Progenitor cell of endocrine pancreas (in vitro differentiated cells): ENCODE data around the gene NDUFC1. TPM values are rescaled to one million over a fixed set of nuclear protein-coding genes. Genes with fewer than 3 reads are reported as not detected.

Experiments
- DNase-seq: peaks from one replicate; pipeline ENCODE4 v3.0.0; 2021; ENCODE audit warnings: low spot score; ENCODE audit not compliant: unreplicated experiment
- H3K27ac Mint-ChIP-seq: 2 replicates; pipeline ENCODE4 v1.8.0; 2021; ENCODE audit warnings: mild to moderate bottlenecking, moderate library complexity, mixed read lengths
- H3K27me3 Mint-ChIP-seq: 2 replicates; pipeline ENCODE4 v1.8.0; 2021; ENCODE audit warnings: mixed read lengths
- H3K36me3 Mint-ChIP-seq: 2 replicates; pipeline ENCODE4 v1.8.0; 2022; ENCODE audit warnings: mixed read lengths; ENCODE audit not compliant: insufficient read depth
- H3K4me1 Mint-ChIP-seq: 2 replicates; pipeline ENCODE4 v1.8.0; 2021; ENCODE audit warnings: low read depth, mixed read lengths
- H3K4me3 Mint-ChIP-seq: 2 replicates; pipeline ENCODE4 v1.8.0; 2021; ENCODE audit warnings: low read depth, mild to moderate bottlenecking, moderate library complexity, mixed read lengths
- H3K9me3 Mint-ChIP-seq: 2 replicates; pipeline ENCODE4 v1.8.0; 2021; ENCODE audit warnings: low read depth, mixed read lengths
- total RNA-seq: library from RNA; stranded (reverse); gene quantifications from 2 replicates; pipeline ENCODE4 v1.2.1, GENCODE V29; 2021
- TF ChIP-seq, protein P1 (sequence below): fragments of 200-600 bp; sonication (generic); IDR thresholded peaks from one replicate; pipeline ENCODE4 v1.5.0; 2021; ENCODE audit warnings: antibody characterized with exemption, mild to moderate bottlenecking; ENCODE audit not compliant: unreplicated experiment

NDUFC1 gene
- total RNA-seq, 1 donor from 2014 or later: 52.0 TPM

DNA sequence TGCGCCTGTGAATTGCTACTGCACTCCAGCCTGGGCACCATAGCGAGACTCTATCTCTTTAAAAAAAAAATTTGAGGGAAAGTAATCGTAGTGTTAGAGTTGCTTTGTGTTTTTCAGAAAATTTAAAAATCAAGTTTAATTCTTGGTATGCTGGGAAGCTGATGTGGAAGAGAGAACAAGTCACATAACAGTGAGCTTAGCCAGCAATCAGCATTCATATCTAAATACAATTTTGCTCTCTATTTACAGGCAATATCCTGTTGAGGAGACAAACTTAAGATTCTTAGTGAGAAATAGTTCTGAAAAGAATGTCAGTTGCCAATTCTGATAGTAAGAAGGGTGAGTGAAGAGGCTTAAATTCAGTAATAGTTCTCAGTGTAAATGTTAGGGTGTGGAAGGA is 9.6 kb upstream of the NDUFC1 start:
- DNase-seq: no peak
- TF ChIP-seq, protein P1, sequence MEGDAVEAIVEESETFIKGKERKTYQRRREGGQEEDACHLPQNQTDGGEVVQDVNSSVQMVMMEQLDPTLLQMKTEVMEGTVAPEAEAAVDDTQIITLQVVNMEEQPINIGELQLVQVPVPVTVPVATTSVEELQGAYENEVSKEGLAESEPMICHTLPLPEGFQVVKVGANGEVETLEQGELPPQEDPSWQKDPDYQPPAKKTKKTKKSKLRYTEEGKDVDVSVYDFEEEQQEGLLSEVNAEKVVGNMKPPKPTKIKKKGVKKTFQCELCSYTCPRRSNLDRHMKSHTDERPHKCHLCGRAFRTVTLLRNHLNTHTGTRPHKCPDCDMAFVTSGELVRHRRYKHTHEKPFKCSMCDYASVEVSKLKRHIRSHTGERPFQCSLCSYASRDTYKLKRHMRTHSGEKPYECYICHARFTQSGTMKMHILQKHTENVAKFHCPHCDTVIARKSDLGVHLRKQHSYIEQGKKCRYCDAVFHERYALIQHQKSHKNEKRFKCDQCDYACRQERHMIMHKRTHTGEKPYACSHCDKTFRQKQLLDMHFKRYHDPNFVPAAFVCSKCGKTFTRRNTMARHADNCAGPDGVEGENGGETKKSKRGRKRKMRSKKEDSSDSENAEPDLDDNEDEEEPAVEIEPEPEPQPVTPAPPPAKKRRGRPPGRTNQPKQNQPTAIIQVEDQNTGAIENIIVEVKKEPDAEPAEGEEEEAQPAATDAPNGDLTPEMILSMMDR: no peak
- H3K36me3 Mint-ChIP-seq: peaks cover 4% of the 10 kb centered on the region
- H3K4me1 Mint-ChIP-seq: peaks cover 8% of the 10 kb centered on the region
- H3K4me3 Mint-ChIP-seq: no peak overlapping the region
- H3K27me3 Mint-ChIP-seq: no peaks in the 10 kb centered on the region
- H3K27ac Mint-ChIP-seq: no peak overlapping the region
- H3K9me3 Mint-ChIP-seq: no peaks in the 10 kb centered on the region

DNA sequence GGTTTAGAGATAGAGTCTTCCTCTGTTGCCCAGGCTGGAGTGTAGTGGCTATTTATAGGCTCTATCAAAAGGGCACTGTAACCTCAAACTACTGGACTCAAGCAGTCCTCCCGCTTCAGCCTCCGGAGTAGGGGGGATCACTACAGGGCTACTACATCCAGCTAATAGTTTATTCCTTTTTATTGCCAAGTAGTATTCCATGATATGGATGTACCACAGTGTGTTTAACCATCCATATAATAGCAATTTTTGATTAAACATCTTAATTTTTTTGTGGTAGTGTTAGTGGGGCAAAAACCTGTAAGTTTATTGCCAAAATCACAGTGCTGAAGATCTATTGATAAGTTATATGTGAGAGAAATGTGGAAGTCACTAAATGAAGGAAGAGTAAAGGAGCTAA is 2.6 kb upstream of the NDUFC1 start:
- no peak overlapping the region for H3K27ac Mint-ChIP-seq
- H3K4me3 Mint-ChIP-seq: no peak overlapping the region
- DNase-seq: no peak

DNA sequence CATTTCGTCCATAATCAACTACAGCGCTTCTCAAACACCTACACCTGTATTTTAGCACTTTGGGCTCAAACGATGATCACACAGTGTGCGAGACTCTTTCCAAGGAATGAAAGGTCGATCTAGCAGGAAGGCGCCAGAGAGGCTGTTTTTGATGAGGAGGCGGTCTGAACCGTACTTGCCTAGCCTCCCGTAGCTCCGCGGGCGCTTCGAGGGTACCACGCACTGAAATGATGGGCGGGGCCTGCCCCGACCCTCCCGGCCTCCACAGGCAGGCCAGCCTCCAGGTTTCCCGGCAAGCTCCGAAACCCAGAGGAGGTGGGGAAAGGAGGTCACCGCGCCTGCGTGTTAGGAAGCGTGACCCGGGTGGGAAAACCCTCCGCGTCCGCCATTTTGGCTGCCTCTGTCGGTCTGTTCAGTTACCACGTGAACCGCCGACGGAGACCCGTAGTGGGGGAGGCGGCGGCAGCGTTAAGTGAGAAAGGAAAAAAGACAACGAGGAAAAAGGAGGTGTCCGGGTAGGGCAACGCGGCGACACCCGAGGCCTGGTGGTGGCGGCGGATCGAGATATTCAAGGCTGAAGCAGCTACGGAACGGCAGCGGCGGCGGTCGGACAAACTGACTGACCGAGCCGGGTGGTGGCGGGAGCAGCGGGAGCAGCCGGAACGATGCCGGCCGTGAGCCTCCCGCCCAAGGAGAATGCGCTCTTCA is 1.0 kb downstream of the NDUFC1 start, which contains the start of gene NAA15:
Gene NAA15, plus strand, starts transcription at position 393 of the 708 bp plus-strand sequence. Its CDS starts 273 bp downstream, at position 666.
- peaks cover 6% of the 10 kb centered on the region for H3K9me3 Mint-ChIP-seq
- peaks cover 9% of the 10 kb centered on the region for H3K36me3 Mint-ChIP-seq
- peaks cover 25% of the 10 kb centered on the region for H3K4me1 Mint-ChIP-seq
- peak within 1 kb of the TSS; percentile 96 for H3K4me3 Mint-ChIP-seq
- H3K27ac Mint-ChIP-seq: peak within 1 kb of the TSS; percentile 99
- no peaks in the 10 kb centered on the region for H3K27me3 Mint-ChIP-seq
- TF ChIP-seq, protein P1: no peak
- DNase-seq: peak; percentile 95

More for the DNA sequence above, 2.6 kb upstream of the NDUFC1 start:
- H3K4me1 Mint-ChIP-seq: peaks cover 24% of the 10 kb centered on the region
- H3K36me3 Mint-ChIP-seq: peaks cover 11% of the 10 kb centered on the region
- TF ChIP-seq, protein P1: no peak
- no peaks in the 10 kb centered on the region for H3K27me3 Mint-ChIP-seq
- peaks cover 6% of the 10 kb centered on the region for H3K9me3 Mint-ChIP-seq

DNA sequence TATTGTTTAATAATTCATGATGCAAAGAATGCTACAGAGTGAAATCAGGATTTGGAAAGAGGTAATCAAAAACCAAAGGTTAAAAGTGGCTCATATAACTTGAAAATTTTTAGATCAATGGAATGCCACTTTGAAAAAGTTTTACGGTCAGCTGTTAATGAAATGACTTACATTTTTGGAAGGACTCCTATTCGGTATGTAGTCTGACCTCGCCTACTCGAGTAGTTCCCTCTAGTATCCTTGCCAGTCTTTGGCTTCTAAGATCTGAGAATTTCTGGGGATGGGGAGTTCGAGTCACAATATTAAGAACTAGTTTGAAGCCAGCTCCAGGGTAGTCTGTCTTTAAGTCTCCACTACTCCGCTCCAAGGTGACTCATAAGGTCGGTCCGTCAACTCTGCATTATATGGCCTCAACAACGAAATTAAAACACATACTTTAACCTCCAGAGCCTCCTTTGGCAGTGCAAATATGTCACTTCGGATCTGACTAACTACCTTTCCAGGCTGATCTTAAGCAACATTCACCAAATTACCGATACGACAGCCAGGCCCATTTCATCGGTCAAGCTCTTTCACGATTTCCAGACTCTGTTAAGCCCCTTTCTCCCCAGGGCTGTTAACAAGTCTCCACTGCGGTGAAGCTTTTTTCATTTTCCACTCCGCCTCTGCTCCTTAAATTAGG is 1.7 kb downstream of the NDUFC1 start:
- Mint-ChIP-seq H3K9me3 (peaks cover 6% of the 10 kb centered on the region), H3K4me3 (peak overlapping the region; percentile 96), H3K27me3 (no peaks in the 10 kb centered on the region), H3K36me3 (peaks cover 9% of the 10 kb centered on the region), H3K4me1 (peaks cover 29% of the 10 kb centered on the region), H3K27ac (peak overlapping the region; percentile 99)
- TF ChIP-seq, protein P1: no peak
- DNase-seq: no peak

DNA sequence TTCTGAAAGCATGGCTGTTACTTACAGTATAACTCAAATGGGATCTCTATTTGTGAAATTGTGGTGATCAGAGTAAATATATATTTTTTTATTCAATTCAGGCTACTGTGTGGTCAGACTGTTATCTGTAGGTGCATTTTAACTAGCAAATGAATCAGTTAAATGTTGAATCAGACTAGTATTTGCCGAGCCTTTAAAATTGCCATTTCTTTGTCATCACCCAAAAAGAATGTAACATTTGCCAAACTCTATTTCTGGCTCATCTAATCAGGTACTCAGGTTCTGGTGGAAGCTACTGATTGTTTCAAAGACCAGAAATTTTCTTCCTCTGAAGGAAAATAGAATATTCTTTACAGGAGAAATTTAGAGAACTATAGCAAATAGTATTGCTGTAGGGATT is 2.7 kb downstream of the NDUFC1 start:
- Mint-ChIP-seq H3K4me1 (peaks cover 33% of the 10 kb centered on the region), H3K27ac (no peak overlapping the region), H3K27me3 (no peaks in the 10 kb centered on the region), H3K36me3 (no peaks in the 10 kb centered on the region), H3K4me3 (peak overlapping the region; percentile 96), H3K9me3 (no peaks in the 10 kb centered on the region)
- TF ChIP-seq, protein P1: no peak
- no peak for DNase-seq
